NCI-H187 (cell line): ENCODE results near the gene STARD9.
"Not testable (repeated sequence)": the region's sequence is repeated elsewhere in the genome, so short reads cannot be mapped to it uniquely, and the experiment has no call there.

Experiments
- DNase-seq, 2 experiments: peaks; one replicate each; lab custom pipeline; 2025; lab: John Stamatoyannopoulos, UW

The STARD9 gene

DNA sequence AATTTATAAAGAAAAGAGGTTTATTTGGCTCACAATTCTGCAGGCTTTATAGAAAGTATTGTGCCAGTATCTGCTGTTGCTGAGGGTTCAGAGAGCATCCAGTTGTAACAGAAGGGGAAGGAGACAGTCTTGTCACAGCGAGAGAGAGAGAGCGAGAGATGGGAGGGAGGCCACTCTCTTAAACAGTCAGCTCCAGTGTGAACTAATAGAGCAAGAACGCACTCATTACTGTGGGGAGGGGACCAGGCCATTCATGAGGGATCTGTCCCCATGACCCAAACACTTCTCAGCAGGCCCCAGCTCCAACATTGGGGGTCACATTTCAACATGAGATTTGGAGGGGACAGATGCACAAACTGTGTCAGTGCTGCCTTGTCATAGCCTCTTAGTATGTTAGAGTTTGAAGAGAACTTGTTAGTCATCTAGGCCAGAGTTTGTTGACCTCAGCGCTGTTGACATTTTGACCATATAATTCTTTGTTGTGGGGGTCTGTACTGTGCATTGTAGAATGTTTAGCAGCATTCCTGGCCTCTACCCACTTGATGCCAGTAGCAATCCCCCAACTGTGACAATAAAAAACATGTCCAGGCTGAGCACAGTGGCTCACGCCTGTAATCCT lies 15.3 kb downstream of the STARD9 start:
- no peak for DNase-seq

DNA sequence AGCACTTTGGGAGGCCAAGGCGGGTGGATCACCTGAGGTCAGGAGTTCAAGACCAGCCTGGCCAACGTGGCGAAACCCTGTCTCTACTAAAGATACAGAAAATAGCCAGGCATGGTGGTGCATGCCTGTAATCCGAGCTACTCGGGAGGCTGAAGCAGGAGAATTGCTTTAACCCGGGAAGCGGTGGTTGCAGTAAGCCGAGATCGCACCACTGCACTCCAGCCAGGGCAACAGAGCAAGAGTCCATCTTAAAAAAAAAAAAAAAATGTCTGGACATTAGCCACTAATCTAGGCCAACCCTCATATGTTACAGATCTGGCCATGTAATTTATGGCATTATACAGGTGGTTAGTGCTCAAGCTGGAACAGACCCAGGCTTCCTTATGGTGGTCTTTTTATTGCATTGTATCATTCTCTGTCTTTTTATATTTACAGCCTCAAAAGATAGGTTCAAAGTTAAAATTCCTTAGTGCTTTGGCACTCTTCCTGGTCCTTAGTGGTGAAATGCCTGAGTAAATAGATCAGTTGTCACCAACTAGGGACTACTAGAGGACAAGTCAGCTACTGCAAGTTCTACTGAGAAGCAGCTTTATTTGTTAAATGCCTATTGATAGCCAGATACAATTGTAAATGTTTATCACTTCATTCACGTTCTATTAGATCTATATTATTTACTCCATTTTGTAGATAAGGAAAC lies 16.0 kb downstream of the STARD9 start:
- no peak for DNase-seq

DNA sequence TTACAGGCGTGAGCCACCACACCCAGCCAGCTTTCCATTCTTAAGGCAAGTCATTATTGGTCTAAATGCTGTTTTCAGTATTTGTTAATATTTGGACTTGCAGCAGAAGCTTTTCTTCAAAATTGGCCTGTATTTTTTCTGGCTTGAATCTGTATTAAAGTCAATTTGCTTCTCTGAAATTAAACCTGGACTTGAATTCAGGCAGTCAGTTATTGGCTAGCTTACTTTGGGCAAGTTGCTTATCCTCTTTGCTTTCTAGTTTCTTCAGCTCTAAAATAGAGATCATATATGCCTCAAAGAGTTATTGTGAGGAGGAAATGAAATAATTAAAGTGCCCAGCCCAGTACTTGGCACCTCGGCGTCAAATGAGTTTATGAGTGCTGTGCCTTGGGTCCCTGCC lies 17.3 kb downstream of the STARD9 start:
- DNase-seq: no peak

DNA sequence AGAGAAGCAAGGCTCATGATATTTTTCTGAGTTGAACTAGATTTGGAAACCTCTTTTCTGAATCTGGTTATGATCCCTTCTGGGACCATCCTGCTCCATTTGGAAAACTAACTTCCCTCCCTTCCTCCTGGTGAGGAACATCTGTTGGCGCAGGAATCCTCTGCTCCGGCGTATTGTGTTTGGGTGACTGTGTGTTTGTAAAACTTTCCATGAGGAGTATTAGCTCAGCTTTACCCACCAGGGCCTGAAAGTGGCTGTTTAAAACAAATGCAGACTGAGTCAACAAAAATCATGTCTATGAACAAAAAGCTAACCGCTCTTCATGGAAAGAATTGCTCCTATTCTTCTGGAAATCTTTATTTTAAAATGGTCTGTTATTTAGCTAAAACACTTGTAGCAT lies 17.7 kb downstream of the STARD9 start:
- no peak for DNase-seq

DNA sequence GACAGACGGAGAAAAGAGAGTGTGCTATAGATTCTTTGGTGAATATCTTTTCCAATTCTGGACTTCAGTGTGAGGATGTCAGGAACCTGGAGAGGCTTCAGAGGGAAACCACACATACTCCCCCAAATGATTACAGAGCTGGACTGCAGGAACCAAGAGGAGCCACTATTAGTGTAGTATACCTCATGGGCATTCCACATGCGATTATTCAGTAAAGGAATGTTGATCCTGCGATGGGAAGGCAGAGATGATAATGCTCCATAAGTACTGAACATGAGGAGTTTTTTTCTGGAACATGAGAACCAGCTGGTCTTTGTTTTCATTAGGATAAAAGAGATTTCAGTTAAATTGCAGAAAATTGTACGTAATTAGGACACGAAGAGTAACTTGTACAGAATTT lies 18.7 kb downstream of the STARD9 start:
- DNase-seq: no peak

DNA sequence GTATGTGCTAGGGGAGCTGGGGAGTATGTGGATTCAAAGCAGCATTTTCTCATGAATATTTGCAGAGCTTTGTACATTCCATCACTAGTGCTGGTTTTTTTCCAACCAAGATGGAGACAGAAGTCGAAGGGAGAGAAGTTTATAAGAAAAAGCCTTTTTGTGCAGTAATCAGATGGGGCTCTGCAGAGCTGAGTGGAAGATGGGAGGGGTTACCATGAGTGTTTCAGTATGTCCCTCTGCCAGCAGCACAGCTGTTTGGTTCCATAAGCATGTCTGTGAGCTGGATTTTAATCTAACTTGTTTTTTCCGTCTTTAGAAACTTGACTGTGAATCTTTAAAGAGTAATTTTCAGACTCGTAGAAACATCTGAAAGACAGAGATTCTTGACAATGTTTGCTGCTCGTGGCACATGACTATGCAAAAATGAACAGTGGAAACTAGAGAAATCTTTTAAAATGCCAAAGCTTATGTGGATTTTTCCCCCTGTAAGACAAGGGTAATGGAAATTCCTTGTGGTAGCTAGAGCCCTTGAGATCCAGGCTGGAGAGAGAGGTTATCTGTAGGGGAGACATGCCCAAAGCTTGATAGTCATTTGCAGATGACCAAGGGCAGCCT lies 20.3 kb downstream of the STARD9 start:
- no peak for DNase-seq

DNA sequence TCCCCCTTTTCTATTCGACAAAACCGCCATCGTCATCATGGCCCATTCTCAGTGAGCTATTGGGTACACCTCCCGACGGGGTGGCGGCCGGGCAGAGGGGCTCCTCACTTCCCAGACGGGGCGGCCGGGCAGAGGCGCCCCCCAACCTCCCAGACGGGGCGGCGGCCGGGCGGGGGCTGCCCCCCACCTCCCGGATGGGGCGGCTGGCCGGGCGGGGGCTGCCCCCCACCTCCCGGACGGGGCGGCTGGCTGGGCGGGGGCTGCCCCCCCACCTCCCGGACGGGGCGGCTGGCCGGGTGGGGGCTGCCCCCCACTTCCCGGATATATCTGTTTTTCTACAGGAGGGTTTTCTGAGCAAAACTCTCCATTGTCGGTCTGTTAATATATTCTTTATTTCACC lies 25.9 kb downstream of the STARD9 start:
- DNase-seq: not testable (repeated sequence)

DNA sequence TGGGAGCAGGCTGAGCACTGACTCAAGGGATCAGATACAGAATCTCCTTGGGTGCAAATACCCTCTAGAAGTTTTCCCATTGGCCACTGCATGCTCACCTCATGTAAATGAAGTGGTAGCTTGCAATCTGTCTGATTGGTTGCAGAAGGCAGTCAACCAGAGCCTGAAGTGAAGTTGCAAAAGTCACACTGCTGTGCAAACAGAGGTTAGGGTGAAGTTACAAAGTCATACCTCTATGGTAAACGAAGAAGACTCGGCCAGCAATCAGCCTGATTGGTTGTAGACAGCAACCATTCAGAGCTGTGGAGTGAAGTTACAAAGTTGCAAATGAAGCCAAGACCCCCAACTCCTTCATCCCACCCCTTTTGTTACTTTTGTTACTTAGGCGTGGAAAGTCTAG lies 27.1 kb downstream of the STARD9 start:
- DNase-seq: no peak

DNA sequence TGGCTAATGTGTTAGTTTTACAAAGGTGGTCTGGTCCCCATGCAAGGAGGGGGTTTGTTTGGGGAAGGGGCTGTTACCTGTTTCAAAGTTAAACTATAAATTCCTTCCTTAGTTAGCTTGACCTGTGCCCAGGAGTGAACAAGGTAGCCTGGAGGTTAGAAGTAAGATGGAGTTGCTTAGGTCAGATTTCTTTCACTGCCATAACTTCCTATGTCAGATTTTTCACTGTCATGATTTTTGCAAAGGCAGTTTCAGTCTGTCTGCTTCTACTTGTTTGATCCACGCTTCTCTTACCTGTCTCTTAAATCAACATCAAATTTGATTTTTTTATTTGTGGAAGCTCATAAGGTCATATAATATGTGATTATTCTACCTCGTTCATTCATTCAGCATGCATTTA lies 28.6 kb downstream of the STARD9 start:
- DNase-seq: no peak

DNA sequence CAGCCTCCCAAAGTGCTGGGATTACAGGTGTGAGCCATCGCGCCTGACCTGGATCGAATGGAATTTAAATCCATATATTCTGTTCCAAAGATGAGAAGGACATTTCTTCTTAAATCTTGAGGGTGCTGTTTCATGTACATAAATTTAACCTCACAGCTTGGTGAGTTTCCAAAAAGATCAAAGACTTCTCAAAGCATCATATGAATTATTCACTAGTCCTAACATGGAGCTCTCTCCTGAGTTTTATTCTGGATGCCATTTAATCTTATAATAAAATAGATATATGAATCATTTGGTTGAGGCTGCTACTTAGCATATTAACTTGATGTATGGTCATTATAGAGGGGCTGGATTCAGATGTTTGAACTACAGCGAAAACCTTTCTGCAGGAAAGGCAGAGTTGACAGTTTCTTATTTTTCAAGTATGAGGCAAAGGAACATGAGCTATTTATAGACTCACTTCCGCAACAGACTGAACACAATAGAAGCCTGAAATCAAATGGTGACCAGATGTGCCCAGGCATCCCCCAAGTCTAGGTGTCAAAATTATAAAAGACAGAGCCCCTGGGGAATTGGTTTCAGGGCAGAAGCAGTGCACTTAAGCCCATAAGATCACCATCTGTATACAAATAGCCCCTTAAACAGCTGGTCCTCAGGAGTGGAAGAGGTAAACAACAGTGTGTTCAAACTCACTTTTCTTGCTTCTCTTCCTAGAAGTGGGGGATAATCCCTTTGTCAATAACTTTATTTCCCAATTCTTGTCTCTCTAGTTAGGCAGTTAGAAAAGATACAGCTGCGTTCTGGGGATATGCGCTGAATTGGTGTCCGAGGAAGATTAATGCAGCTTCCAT lies 29.7 kb downstream of the STARD9 start:
- no peak for DNase-seq

DNA sequence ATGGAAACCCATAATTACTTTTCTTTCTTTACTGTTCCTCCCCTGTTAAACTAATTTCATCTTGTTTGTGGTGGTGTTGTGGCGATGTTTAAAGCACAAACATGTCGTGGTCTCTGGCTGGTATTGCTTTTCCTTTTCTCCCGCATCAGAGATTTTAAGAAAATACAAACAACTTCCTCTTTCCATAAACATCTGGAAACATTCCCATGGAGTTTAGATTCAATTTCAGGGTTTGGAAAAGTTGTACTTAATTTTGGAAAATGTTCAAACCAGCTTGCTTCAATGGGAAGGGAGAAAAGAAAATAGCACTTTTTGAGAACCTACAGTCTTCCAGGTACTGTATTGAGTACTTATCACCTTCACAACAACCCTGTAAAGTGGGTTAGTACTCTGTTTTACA lies 30.4 kb downstream of the STARD9 start:
- DNase-seq: no peak

DNA sequence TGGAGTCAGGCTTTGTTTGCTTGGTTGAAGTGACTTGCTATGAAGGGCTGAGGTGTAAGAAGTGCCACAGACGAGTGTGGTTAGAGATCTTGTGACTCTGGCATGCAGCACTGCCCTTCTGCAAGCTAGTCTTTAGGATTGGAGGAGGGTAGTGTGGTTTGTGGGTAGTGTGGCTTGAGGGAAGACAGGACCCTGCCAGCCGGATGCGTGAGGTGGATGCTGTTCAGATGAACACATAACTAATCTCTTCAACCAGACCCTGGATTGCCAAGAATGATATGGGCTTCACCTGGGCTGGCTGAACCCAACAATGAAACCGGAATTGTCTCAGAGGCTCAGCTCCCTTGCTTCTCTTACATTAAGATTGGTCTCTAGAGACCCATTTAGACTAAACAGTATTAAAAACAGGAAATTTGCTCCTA lies 32.7 kb downstream of the STARD9 start:
- DNase-seq: no peak

DNA sequence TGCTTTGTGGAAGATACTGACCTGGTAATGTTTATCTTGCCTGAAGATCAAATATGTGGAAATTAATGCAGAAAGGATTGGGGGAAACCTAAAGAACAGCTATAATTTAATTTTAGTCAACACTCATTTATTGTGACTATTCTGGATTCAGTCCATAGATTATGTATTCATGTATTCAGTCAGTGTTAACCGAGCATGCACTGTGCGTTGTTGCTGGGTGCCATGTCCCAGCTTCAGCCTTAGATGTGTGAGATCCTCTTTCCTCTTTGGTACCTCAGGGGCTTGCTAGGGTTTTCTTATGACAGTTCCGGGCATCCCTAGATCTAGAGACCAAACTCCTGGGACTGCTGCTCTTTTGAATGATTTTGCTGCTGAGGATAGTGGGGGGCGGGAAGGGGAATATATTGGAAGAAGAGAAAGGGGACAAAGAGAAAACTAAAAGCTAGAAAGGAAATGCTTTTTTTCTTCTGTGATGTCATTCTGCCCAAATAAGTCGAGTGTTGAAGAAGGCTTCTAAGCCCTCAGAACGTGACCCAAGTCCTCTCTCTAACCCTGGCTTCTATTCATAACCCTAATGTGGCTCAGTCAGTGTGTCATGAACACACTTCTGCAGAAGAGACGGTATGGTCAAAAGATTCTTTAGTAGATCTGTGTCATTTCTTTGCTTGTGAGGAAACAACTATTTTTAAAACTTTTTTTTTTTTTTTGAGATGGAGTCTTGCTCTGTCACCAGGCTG lies 33.5 kb downstream of the STARD9 start:
- no peak for DNase-seq

DNA sequence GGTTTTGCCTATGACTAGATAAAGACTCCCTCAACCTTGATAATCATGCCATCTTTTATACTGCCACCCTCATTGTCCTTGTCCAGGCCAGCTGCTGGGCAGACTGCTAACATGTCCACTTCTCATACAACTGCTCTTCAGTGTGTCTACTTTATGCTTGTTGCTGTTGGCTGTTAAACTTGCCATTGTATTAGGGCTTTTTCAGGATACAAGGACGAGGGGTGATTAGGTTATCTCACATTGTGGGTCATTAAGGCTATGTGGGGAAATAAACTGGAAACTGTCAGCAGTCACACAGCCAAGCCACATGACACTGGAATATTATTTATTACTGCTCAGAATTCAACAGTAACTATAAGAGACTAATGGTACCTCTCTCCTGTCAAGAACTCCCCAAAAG lies 36.1 kb downstream of the STARD9 start:
- DNase-seq: no peak

DNA sequence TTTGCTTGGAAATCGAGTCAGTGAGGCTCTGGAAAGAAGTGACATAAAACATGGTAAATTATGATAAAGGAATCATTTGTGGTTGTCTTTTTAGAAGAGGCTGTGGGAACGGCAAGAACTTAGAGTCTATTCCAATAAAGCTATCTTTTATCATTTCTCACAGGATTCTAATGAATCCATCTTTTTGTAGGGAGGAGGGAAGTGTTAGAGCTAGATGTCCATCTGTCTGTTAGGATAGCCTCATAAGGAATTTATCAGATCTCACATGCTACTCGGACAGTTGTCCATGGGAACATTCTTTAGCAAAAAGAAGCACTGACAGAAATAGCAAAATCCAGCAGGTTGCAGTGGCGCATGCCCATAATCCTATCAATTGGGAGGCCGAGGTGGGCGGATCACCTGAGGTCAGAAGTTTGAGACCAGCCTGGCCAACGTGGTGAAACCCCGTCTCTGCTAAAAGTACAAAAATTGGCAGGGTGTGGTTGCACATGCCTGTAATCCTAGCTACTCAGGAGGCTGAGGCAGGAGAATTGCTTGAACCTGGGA lies 37.0 kb downstream of the STARD9 start:
- DNase-seq: no peak

DNA sequence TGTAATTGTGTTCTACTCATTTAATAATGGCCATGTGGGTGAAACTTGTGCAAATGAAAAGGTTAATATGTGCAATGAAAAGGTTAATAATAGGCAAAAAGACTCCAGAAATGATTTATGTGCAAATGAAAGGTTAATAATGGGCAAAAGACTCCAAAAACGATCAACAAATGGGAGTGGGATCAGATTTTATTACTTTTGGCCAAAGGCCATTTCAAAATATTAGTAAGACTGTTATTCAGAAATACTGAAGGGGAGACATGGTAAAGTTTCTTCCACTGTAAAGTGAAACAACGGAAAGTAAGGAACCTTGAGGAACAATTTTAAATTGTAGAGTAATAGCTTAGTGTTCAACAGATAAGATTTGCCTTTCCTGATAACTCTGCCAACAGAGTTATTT lies 40.7 kb downstream of the STARD9 start:
- DNase-seq: no peak

DNA sequence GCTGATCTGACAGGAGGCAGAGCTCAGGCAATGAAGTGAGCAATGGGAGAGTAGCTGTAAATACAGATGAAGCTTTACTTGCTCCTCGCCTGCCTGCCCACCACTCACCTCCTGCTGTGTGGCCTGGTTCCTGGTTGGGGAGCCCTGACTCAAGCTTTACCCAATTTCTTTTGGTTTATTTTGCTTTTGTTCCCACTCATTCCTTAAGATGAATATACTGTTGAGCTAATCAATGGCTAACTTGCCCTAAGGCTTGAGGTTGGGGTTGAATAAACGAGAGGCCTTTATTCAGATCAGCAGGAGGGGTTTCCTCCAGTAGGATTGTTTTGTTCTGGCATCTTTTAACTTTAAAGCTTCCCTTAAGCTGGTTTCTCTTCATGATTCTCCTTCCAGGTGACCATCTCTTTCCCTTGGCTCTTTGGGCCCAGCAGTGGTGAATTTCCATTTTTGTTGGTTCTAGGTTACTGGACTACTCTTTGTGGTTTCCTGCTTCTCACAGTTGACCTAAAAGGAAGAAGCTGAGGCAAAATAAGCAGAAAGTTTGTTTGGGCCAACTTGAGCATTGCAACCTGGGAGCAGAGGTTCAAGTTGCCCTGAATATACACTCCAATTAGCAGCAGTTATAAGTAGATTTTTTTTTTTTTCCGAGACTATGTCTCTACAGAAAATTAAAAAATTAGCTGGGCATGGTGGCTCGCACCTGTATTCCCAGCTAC lies 44.4 kb downstream of the STARD9 start:
- DNase-seq: no peak

DNA sequence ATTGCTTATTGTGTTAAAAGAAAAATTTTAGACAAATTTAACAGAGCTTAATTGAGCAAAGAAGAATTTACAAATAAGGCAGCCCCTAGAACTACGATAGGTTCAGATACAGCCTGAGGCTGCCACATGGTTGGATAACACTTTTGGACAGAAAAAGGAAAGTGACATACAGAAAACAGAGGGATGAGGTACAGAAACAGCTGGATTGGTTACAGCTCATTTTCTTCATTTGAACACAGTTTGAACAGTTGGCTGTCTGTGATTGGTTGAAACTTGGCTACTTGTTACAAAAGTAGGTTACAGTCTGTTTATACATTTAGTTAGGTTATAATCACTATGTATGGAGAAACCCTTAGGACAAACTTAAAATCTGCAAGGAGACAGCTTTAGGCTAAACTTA lies 46.0 kb downstream of the STARD9 start:
- no peak for DNase-seq

DNA sequence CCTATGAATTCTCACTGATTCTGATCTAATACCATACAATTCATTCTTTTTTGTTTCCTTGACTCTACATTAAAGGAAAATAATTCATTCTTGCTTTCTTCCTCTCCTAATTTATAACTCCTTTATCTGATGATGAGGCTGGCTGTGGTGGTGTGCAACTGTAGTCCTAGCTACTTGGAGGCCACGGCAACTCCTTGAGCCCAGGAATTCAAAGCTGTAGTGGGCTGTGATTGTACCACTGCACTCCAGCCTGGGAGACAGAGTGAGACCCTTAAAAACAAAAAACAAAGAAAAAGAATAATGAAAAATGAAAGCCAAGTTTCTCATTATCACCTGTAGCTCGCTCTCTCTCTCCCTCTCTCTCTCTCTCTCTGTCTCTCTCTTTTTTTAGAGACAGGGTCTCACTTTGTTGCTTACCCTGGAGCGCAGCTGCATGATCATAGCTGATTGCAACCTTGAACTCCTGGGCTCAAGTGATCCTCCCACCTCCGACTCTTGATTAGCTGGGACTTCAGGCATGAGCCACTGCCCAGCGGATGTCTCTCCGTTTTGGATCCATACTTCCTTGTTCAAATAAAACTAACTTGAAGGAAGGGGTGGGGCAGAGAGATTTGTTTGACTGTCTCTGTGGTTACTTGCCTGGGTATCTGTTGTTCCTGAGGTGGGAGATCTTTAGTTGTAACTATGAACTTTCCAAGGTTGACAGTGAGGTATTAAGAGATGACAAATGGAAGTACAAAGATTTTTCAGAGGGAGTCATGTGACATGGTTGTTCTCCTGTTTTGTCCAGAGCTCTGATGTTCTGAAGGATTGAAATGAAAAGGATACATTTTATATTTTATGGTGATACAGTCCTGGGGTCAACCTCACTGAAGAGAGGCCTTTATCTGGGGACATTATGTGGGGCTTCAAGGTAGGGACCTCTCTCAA lies 46.9 kb downstream of the STARD9 start:
- no peak for DNase-seq

DNA sequence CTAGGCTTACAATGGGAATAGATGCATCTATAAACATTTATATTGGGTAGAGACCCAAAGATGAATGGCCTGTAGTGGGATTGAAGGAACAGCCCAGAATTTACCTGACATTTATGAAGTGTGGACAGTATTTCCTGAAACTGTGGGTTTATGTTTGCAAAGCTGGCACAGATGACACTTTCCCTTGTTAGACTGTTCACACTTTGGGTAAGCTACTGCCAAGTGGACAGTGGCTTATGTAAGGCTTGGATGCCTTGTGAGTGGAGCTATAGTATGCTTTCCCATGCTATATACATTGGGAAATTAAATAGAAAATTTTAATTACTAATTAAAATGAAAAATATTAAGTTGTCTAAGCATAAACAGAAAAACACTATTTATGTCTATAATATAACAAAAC lies 48.5 kb downstream of the STARD9 start:
- no peak for DNase-seq
